Neural progenitor cell (in vitro differentiated cells): ENCODE data around the gene ATP6V0D1. TPM values are rescaled to one million over a fixed set of nuclear protein-coding genes. Genes with fewer than 3 reads are reported as not detected.
A peak's percentile ranks its signal among the peaks of the same experiment; 100 is the strongest.

Source experiments
- DNase-seq: peaks from one replicate; pipeline ENCODE4 v3.0.0-alpha.2; 2016; ENCODE audit warnings: low spot score
- H2AFZ ChIP-seq: fragments of 200-600 bp; sonication (generic); replicated peaks from 2 replicates; pipeline ENCODE4 v1.6.1; 2016; ENCODE audit warnings: antibody characterized with exemption
- H3F3A ChIP-seq: fragments of 200-600 bp; sonication (generic); 2 replicates; pipeline ENCODE4 v1.6.1; 2016; ENCODE audit warnings: antibody characterized with exemption, low read depth
- H3K27ac ChIP-seq: fragments of 200-600 bp; sonication (generic); 2 replicates; pipeline ENCODE4 v1.5.1; 2016; ENCODE audit warnings: mild to moderate bottlenecking
- H3K27me3 ChIP-seq: fragments of 200-600 bp; sonication (generic); 2 replicates; pipeline ENCODE4 v1.6.1; 2016; ENCODE audit warnings: mild to moderate bottlenecking, moderate library complexity
- H3K36me3 ChIP-seq: fragments of 200-600 bp; sonication (generic); 2 replicates; pipeline ENCODE4 v1.5.1; 2016
- H3K4me1 ChIP-seq: fragments of 200-600 bp; sonication (generic); 2 replicates; pipeline ENCODE4 v1.6.1; 2016; ENCODE audit warnings: mixed run types
- H3K4me2 ChIP-seq: fragments of 200-600 bp; sonication (generic); 2 replicates; pipeline ENCODE4 v1.6.1; 2016
- H3K4me3 ChIP-seq: fragments of 200-600 bp; sonication (generic); 2 replicates; pipeline ENCODE4 v1.5.1; 2016
- H3K79me2 ChIP-seq: fragments of 200-600 bp; sonication (generic); 2 replicates; pipeline ENCODE4 v1.6.1; 2016; ENCODE audit warnings: low read depth
- H3K9ac ChIP-seq: fragments of 200-600 bp; sonication (generic); 2 replicates; pipeline ENCODE4 v1.6.1; 2016
- H3K9me3 ChIP-seq: fragments of 200-600 bp; sonication (generic); 2 replicates; pipeline ENCODE4 v1.5.1; 2016; ENCODE audit warnings: low read depth
- H4K20me1 ChIP-seq: fragments of 200-600 bp; sonication (generic); 2 replicates; pipeline ENCODE4 v1.6.1; 2016; ENCODE audit warnings: low read depth
- H3K27ac Mint-ChIP-seq: 3 replicates; pipeline ENCODE4 v1.8.0; 2021; ENCODE audit warnings: mixed read lengths
- H3K27me3 Mint-ChIP-seq: 2 replicates; pipeline ENCODE4 v1.8.0; 2022; ENCODE audit warnings: low read depth, mild to moderate bottlenecking, inconsistent platforms, moderate library complexity, mixed read lengths; ENCODE audit not compliant: insufficient read depth
- H3K36me3 Mint-ChIP-seq: 3 replicates; pipeline ENCODE4 v1.8.0; 2021; ENCODE audit warnings: mixed read lengths
- H3K4me1 Mint-ChIP-seq: 3 replicates; pipeline ENCODE4 v1.8.0; 2021; ENCODE audit warnings: mixed read lengths
- H3K4me3 Mint-ChIP-seq: 3 replicates; pipeline ENCODE4 v1.8.0; 2021; ENCODE audit warnings: mild to moderate bottlenecking, moderate library complexity, mixed read lengths
- H3K9me3 Mint-ChIP-seq: 3 replicates; pipeline ENCODE4 v1.8.0; 2020; ENCODE audit warnings: mixed read lengths
- EZH2 ChIP-seq: fragments of 200-600 bp; sonication (generic); IDR thresholded peaks from 2 replicates; pipeline ENCODE4 v1.6.1; 2017; ENCODE audit warnings: antibody characterized with exemption, mild to moderate bottlenecking, moderate library complexity
- EZH2phosphoT487 ChIP-seq: fragments of 200-600 bp; sonication (generic); IDR thresholded peaks from 2 replicates; pipeline ENCODE4 v1.6.1; 2017; ENCODE audit warnings: antibody characterized with exemption
- total RNA-seq: library from RNA; depleted of rRNA; stranded (reverse); fragments of >200 nt; gene quantifications from 2 replicates; pipeline ENCODE4 v1.2.3, GENCODE V29; 2015; ENCODE audit warnings: low replicate concordance
- TF ChIP-seq, protein P1 (sequence below): fragments of 200-600 bp; sonication (generic); IDR thresholded peaks from 2 replicates; pipeline ENCODE4 v1.5.1; 2017; ENCODE audit warnings: antibody characterized with exemption, mild to moderate bottlenecking

Gene ATP6V0D1
- total RNA-seq, 1 donor from 2014 or later: 29.7 TPM

DNA sequence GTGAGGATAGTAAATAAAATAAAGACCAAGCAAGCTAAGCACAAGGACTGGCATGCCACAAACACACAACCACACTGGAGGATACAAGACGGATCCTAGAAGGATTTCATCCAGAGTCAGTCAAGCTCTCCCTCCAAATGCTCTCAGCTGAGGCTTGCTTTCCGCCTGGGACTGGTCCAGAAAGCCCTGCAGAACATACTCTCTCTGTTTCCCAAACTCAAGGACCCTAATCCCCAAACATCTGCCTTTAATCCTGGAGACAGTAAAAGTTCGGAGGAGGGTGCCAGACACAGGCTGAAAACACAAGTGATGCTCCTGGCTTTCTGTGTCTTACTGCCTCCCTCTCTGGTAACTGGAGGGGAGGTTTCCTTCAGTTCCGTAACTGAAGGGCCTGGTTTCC is 55.4 kb downstream of the ATP6V0D1 start:
- peaks cover 22% of the 10 kb centered on the region for H3K4me1 ChIP-seq

DNA sequence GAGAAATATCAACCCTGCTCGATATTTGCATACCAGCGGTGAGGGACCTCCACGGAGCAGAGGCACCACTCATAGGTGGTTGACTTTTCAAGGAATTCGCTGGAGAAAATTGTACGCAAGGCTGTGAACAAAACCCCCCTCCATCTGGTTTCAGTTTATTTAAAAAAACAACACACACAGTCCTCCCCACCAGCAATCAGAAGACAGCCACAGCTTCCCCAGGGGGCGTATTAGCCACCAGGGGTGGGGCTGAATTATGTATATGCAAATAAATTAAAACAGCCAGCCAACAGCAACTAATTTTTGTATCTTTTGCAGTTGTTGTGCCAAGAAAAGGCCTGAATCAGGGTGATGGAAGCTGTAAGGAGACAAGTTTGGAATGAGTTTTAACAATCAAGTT is 55.9 kb downstream of the ATP6V0D1 start:
- Mint-ChIP-seq H3K9me3 (no peaks in the 10 kb centered on the region), H3K27me3 (peaks cover 28% of the 10 kb centered on the region), H3K4me1 (peaks cover 37% of the 10 kb centered on the region), H3K27ac (no peak overlapping the region), H3K36me3 (no peaks in the 10 kb centered on the region), H3K4me3 (no peak overlapping the region)
- Histone ChIP-seq H3K79me2 (no peaks in the 10 kb centered on the region), H3K36me3 (no peaks in the 10 kb centered on the region), H4K20me1 (no peaks in the 10 kb centered on the region), H3K4me1 (peaks cover 19% of the 10 kb centered on the region), H3K27me3 (peaks cover 19% of the 10 kb centered on the region), H3K4me3 (no peak overlapping the region), H3K9ac (no peak overlapping the region), H3F3A (peaks cover 4% of the 10 kb centered on the region), H3K9me3 (no peaks in the 10 kb centered on the region), H3K4me2 (peak overlapping the region; percentile 67), H2AFZ (peak overlapping the region; percentile 84), H3K27ac (no peak overlapping the region)
- no peak for DNase-seq
- TF ChIP-seq, protein P1, sequence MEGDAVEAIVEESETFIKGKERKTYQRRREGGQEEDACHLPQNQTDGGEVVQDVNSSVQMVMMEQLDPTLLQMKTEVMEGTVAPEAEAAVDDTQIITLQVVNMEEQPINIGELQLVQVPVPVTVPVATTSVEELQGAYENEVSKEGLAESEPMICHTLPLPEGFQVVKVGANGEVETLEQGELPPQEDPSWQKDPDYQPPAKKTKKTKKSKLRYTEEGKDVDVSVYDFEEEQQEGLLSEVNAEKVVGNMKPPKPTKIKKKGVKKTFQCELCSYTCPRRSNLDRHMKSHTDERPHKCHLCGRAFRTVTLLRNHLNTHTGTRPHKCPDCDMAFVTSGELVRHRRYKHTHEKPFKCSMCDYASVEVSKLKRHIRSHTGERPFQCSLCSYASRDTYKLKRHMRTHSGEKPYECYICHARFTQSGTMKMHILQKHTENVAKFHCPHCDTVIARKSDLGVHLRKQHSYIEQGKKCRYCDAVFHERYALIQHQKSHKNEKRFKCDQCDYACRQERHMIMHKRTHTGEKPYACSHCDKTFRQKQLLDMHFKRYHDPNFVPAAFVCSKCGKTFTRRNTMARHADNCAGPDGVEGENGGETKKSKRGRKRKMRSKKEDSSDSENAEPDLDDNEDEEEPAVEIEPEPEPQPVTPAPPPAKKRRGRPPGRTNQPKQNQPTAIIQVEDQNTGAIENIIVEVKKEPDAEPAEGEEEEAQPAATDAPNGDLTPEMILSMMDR: no peak
- TF ChIP-seq EZH2phosphoT487: no peak
- no peak for TF ChIP-seq EZH2

More for the DNA sequence above, 55.4 kb downstream of the ATP6V0D1 start:
- Histone ChIP-seq H3K4me3 (no peak overlapping the region), H3K27ac (no peak overlapping the region), H3K79me2 (no peaks in the 10 kb centered on the region), H3K9ac (no peak overlapping the region), H3K27me3 (peaks cover 25% of the 10 kb centered on the region), H2AFZ (no peak overlapping the region), H3K9me3 (no peaks in the 10 kb centered on the region), H4K20me1 (no peaks in the 10 kb centered on the region), H3F3A (peaks cover 5% of the 10 kb centered on the region), H3K36me3 (no peaks in the 10 kb centered on the region), H3K4me2 (no peak overlapping the region)
- no peaks in the 10 kb centered on the region for H3K36me3 Mint-ChIP-seq
- DNase-seq: no peak
- peaks cover 40% of the 10 kb centered on the region for H3K4me1 Mint-ChIP-seq
- no peak for TF ChIP-seq EZH2
- no peak overlapping the region for H3K4me3 Mint-ChIP-seq
- peaks cover 31% of the 10 kb centered on the region for H3K27me3 Mint-ChIP-seq
- H3K27ac Mint-ChIP-seq: no peak overlapping the region
- no peaks in the 10 kb centered on the region for H3K9me3 Mint-ChIP-seq

DNA sequence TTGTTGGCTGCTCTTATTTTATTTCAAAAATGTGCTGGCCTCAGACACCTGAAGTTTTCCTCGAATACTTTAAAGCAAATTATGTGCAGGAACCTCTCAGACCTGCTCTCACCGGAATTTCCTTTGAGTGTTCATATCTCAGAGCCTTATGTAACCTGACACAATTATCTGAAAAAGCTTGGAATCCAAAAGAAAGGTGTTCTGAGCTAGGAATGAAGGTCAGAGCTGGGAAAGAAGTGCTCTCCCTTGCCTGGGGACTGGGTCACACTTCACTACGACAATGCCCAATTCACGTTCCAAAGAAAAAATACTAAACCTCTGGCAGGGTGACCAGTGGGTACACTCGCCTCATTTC is 56.7 kb downstream of the ATP6V0D1 start:
- Mint-ChIP-seq H3K27ac (no peak overlapping the region), H3K4me3 (no peak overlapping the region), H3K27me3 (peaks cover 22% of the 10 kb centered on the region), H3K36me3 (no peaks in the 10 kb centered on the region), H3K9me3 (no peaks in the 10 kb centered on the region), H3K4me1 (peaks cover 41% of the 10 kb centered on the region)
- Histone ChIP-seq H3K79me2 (no peaks in the 10 kb centered on the region), H3K4me3 (no peak overlapping the region), H3K4me1 (peaks cover 19% of the 10 kb centered on the region), H3K27ac (no peak overlapping the region), H4K20me1 (no peaks in the 10 kb centered on the region), H3K4me2 (peak overlapping the region; percentile 67), H3F3A (no peaks in the 10 kb centered on the region), H3K36me3 (no peaks in the 10 kb centered on the region), H3K9me3 (no peaks in the 10 kb centered on the region), H3K27me3 (peaks cover 11% of the 10 kb centered on the region), H3K9ac (no peak overlapping the region), H2AFZ (peak overlapping the region; percentile 84)
- no peak for TF ChIP-seq EZH2phosphoT487
- TF ChIP-seq EZH2: no peak
- TF ChIP-seq, protein P1: no peak
- no peak for DNase-seq

DNA sequence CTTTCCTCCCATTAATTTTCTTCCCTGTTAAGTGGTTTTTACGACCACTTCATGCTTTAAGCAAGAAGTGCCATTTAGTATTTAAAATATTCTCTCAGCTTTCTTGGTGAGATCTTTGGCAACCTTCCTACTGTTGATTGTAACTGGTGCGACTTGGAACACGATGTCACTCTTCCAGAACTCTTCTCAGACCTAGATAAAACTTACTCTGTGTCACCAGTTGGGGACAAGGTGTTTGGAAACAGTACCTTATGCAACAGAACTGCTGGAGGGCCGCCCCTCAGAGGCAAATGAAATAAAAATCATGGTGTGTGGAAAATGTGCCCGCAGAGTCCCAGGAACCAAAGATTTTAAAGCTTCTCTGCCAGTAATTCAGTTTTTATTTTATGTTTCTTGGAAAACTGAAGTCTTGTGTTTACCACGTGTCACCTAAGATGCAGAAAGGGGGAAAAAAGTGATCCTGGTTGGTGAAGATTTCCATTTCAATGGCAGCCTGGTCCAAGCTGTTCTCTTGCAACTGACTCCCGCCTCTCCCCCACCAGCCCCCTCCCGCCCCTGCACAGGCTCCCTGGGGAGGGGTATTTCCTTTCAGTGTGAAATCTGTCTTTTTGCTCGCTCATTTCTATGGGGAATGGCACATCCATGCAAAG is 57.2 kb downstream of the ATP6V0D1 start:
- peak; percentile 33 for DNase-seq
- no peaks in the 10 kb centered on the region for H4K20me1 ChIP-seq
- H3K79me2 ChIP-seq: no peaks in the 10 kb centered on the region
- H3K9me3 Mint-ChIP-seq: no peaks in the 10 kb centered on the region
- peaks cover 19% of the 10 kb centered on the region for H3K4me1 ChIP-seq
- peak overlapping the region; percentile 31 for H3K27ac Mint-ChIP-seq
- H3K27me3 Mint-ChIP-seq: peaks cover 17% of the 10 kb centered on the region
- H3K36me3 ChIP-seq: no peaks in the 10 kb centered on the region
- peaks cover 6% of the 10 kb centered on the region for H3K27me3 ChIP-seq
- peaks cover 37% of the 10 kb centered on the region for H3K4me1 Mint-ChIP-seq
- H3F3A ChIP-seq: no peaks in the 10 kb centered on the region
- peak overlapping the region; percentile 84 for H2AFZ ChIP-seq
- H3K27ac ChIP-seq: no peak overlapping the region
- TF ChIP-seq EZH2 (no peak), EZH2phosphoT487 (no peak)
- TF ChIP-seq, protein P1: no peak
- no peak overlapping the region for H3K9ac ChIP-seq
- peak overlapping the region; percentile 67 for H3K4me2 ChIP-seq
- no peak overlapping the region for H3K4me3 ChIP-seq
- no peaks in the 10 kb centered on the region for H3K9me3 ChIP-seq
- no peaks in the 10 kb centered on the region for H3K36me3 Mint-ChIP-seq
- no peak overlapping the region for H3K4me3 Mint-ChIP-seq
